ENCODE data around the gene RBM5.

RBM5 gene

DNA sequence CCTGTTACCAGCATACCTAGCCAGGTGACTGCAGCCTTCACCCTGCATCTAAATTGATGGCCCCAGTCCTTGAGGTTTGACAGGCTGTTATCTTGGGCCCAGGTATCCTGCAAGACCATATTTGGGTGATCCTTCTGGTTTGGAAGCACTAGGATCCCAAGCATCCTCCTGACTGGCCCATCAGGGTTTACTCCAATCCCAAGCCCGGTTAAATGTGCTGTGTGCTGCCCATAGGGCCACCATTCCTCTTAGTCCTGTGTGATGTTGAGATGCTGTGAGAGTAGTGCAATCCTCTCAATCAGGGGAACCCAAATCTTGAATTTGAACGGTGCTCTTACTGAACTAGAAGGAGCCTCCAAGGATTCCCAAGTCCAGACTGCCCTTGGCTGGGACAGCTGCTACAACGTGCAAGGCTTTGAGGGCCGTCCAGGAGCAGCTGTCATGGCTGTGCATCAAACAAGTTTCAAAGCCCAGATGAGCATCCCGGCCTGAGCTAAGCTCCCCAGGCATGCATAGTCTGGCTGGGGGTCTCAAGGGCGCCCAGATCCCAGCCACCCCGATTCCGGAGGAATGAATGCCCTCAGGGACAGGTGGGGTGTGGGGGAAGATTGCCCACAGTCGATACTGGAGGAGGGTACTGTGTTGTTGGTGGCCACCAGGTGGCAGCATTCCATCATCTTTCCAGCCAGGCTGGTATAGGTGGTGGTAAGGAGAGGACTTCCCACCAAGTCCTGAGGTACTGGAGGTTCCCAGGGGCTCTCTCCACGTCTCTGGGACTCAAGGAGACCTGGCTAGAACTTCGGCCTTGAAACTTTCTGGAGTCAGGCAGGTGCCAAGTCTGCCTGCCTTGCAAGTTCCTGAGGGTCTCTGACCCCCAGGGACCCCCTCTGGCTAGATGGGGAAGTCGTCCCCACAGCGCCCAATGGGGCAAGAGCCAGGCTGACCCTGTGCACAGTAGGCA is 32.6 kb downstream of the RBM5 start:
- Histone ChIP-seq H3K4me1 (peaks cover 0 to 46% (median 27%) of the 10 kb centered on the region in 4 donors), H3K9me3 (no peaks in the 10 kb centered on the region), H3K27ac (no peak overlapping the region), H3K36me3 (peaks cover 30 to 51% (median 36%) of the 10 kb centered on the region in 3 donors), H3K27me3 (no peaks in the 10 kb centered on the region), H3K4me3 (no peak overlapping the region)
- peak; percentile 57 to 82 for DNase-seq
- intact Hi-C loops (cut with DNase I; ENCODE audit: low total_unique reads), result loop anchor here (1.0 to 10.0 kb wide), 2 partner anchors 68 to 153 kb away; partner anchors contain the start of gene LSMEM2
- TF ChIP-seq, protein P1, sequence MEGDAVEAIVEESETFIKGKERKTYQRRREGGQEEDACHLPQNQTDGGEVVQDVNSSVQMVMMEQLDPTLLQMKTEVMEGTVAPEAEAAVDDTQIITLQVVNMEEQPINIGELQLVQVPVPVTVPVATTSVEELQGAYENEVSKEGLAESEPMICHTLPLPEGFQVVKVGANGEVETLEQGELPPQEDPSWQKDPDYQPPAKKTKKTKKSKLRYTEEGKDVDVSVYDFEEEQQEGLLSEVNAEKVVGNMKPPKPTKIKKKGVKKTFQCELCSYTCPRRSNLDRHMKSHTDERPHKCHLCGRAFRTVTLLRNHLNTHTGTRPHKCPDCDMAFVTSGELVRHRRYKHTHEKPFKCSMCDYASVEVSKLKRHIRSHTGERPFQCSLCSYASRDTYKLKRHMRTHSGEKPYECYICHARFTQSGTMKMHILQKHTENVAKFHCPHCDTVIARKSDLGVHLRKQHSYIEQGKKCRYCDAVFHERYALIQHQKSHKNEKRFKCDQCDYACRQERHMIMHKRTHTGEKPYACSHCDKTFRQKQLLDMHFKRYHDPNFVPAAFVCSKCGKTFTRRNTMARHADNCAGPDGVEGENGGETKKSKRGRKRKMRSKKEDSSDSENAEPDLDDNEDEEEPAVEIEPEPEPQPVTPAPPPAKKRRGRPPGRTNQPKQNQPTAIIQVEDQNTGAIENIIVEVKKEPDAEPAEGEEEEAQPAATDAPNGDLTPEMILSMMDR (IDR thresholded peaks at IDR 0.05), result peak; percentile 67 to 95

DNA sequence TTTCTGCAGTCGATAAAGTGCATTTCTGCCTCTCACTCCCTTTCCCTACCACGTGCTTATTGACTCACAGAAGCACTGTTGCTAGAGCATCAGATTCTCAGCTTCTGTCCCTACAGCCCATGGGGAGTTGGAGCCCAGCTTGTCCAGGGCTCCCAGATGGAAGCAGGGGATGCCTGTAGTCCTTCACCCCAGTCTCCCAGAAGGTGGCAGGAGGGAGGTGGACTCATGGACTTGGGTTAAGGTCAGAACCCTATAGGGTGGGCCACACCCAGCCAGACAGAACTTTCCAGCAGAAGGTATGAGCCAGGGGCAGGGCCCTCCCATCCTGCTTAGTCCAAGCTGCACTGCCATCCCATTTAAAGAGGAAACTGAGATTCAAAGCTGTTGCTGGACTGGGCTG is 33.4 kb downstream of the RBM5 start:
- DNase-seq, result no peak
- no peaks in the 10 kb centered on the region for H3K27me3 ChIP-seq
- H3K36me3 ChIP-seq, result peaks cover 23 to 44% (median 29%) of the 10 kb centered on the region in 3 donors
- H3K27ac ChIP-seq, result no peak overlapping the region
- TF ChIP-seq, protein P1 (IDR thresholded peaks at IDR 0.05), result no peak
- intact Hi-C loops (cut with DNase I; ENCODE audit: low total_unique reads), result loop anchor here (10.0 kb wide), 1 partner anchor 153 kb away; the partner anchor contains the start of gene LSMEM2
- no peak overlapping the region for H3K4me3 ChIP-seq
- peaks cover 0 to 53% (median 34%) of the 10 kb centered on the region in 4 donors for H3K4me1 ChIP-seq
- no peaks in the 10 kb centered on the region for H3K9me3 ChIP-seq

DNA sequence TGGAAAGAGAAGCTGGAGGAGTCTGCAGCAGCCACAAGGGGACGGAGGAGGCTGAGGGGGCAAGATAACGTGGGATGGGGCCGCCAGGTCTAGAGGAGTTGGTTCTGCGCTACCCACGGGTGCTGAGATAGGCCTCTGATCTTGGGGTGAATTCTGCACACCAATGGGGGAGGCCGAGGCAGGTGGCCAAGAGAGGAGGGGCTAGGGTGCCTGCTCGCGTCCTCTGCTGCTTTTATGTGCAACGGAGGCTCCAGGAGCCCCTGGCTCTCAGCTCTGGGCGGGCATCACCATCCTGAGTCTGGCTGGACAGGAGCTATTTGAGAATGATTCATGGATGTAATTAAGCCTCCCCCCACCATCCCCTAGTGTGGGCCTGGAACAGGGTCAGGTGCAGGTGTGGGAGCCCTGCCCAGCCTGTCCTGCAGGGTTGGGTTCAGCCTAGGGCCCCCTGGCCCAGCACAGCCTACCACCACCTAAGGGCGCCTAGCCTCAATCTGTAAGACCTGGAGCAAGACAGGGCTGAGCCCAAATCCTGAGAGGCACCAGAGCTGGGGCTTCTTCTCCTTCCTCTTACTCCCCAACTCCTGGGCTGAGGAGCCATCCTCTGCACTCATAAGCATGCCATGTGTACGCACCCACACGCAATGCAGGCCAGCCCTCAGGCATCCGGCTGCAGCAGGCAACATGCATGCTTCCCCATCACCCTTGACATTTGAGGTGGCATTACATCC is 34.1 kb downstream of the RBM5 start:
- intact Hi-C loops (cut with DNase I; ENCODE audit: low total_unique reads), result loop anchor here (10.0 kb wide), 1 partner anchor 152 kb away; the partner anchor contains the start of gene LSMEM2
- H3K4me1 ChIP-seq, result peaks cover 0 to 60% (median 38%) of the 10 kb centered on the region in 4 donors
- no peaks in the 10 kb centered on the region for H3K9me3 ChIP-seq
- TF ChIP-seq, protein P1 (IDR thresholded peaks at IDR 0.05), result no peak
- peak in 1 of 2 donors; percentile 61 for DNase-seq
- peaks cover 16 to 36% (median 21%) of the 10 kb centered on the region in 3 donors for H3K36me3 ChIP-seq
- no peak overlapping the region for H3K4me3 ChIP-seq
- H3K27ac ChIP-seq, result no peak overlapping the region
- H3K27me3 ChIP-seq, result no peaks in the 10 kb centered on the region

DNA sequence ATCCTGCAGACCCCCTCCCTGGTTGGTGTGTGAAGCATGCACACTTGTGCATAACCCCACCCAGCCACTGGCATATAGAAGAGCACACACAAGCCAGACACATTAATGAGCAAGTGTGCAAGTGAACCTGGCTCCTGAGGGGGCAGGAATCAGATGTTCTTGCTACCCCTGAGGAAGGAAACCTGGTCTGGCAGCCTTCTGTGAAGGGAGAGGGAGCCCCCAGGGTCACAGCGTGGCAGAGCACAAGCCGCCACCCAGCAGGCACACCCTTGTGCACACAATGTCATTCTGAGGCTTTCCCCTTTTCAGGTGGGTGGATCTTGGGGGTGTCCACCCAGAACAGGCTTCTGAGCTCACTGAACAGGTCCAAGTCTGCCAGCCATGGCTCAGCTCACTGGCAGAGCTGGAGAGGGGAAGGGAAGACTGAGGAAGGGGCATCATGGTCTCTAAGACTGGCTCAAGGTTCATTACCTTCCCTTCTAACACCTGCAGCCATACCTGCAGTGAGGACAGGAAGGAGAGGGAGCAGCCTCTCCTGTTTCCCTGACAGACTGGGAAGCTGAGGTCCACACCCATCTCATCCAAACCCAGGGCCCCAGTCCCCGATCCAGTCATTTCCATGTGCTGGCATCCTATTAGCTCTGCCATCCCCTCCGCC is 34.8 kb downstream of the RBM5 start:
- no peak overlapping the region for H3K4me3 ChIP-seq
- no peak overlapping the region for H3K27ac ChIP-seq
- peaks cover 0 to 67% (median 41%) of the 10 kb centered on the region in 4 donors for H3K4me1 ChIP-seq
- DNase-seq, result peak in 1 of 2 donors; percentile 48
- peaks cover 9 to 29% (median 14%) of the 10 kb centered on the region in 3 donors for H3K36me3 ChIP-seq
- H3K27me3 ChIP-seq, result no peaks in the 10 kb centered on the region
- no peaks in the 10 kb centered on the region for H3K9me3 ChIP-seq
- TF ChIP-seq, protein P1 (IDR thresholded peaks at IDR 0.05), result no peak
- intact Hi-C loops (cut with DNase I; ENCODE audit: low total_unique reads), result loop anchor here (10.0 kb wide), 1 partner anchor 151 kb away; the partner anchor contains the start of gene LSMEM2

Data from tibial artery (tissue), 4 donors.